Activated CD4-positive, alpha-beta T cell treated with anti-CD3 and anti-CD28 coated beads, Interleukin-2, amount 10 ng/mL, durations not matched to agents 7 days and 5 days (primary cell): ENCODE data around the gene WWC2. TPM values are rescaled to one million over a fixed set of nuclear protein-coding genes. Genes with fewer than 3 reads are reported as not detected.

Experiments
- CTCF ChIA-PET: fragments of 350-600 bp; sonication (Branson Sonifier 250); formaldehyde crosslinking; loops from one replicate; lab custom pipeline; 2021; ENCODE audit warnings: antibody characterized with exemption; lab: Charles Lee
- POLR2A ChIA-PET: fragments of 350-600 bp; sonication (Branson Sonifier 250); formaldehyde crosslinking; loops from one replicate; lab custom pipeline; 2021; ENCODE audit warnings: antibody characterized with exemption; lab: Charles Lee
- DNase-seq: peaks from one replicate; pipeline ENCODE4 v3.0.0-alpha.2; 2020
- H3K27ac Mint-ChIP-seq: one replicate; pipeline ENCODE4 v1.8.0; 2021; ENCODE audit warnings: mild to moderate bottlenecking, moderate library complexity, mixed read lengths
- H3K27me3 Mint-ChIP-seq: one replicate; pipeline ENCODE4 v1.8.0; 2021; ENCODE audit warnings: mixed read lengths
- H3K36me3 Mint-ChIP-seq: one replicate; pipeline ENCODE4 v1.8.0; 2021; ENCODE audit warnings: low read depth, mixed read lengths
- H3K4me1 Mint-ChIP-seq: one replicate; pipeline ENCODE4 v1.8.0; 2021; ENCODE audit warnings: mixed read lengths
- H3K4me3 Mint-ChIP-seq: one replicate; pipeline ENCODE4 v1.8.0; 2021; ENCODE audit warnings: mild to moderate bottlenecking, moderate library complexity, mixed read lengths
- H3K9me3 Mint-ChIP-seq: one replicate; pipeline ENCODE4 v1.8.0; 2021; ENCODE audit warnings: mixed read lengths
- total RNA-seq, 2 experiments: library from RNA; stranded (reverse); gene quantifications; one replicate each; pipeline ENCODE4 v1.2.3, GENCODE V29; 2021

WWC2 gene
- total RNA-seq, 2 experiments from 2014 or later: 0.25 to 0.52 TPM

GRCh38 chr4:183344523-183345255 lies 245.6 kb downstream of the WWC2 start:
- Mint-ChIP-seq H3K4me1 (peaks cover 12% of the 10 kb centered on the region), H3K27ac (no peak overlapping the region), H3K36me3 (no peaks in the 10 kb centered on the region), H3K9me3 (no peaks in the 10 kb centered on the region), H3K4me3 (no peak overlapping the region), H3K27me3 (peaks cover 20% of the 10 kb centered on the region)
- ChIA-PET CTCF (no interaction called here), POLR2A (no interaction called here)
- DNase-seq: no peak

- POLR2A ChIA-PET: no interaction called here
- Mint-ChIP-seq H3K4me1 (peaks cover 12% of the 10 kb centered on the region), H3K36me3 (no peaks in the 10 kb centered on the region), H3K27me3 (peaks cover 18% of the 10 kb centered on the region), H3K27ac (no peak overlapping the region), H3K4me3 (no peak overlapping the region), H3K9me3 (no peaks in the 10 kb centered on the region)
- CTCF ChIA-PET: no interaction called here
- no peak for DNase-seq
These were observed 246.2 kb downstream of the WWC2 start for GRCh38 chr4:183345261-183345660.

- peaks cover 14% of the 10 kb centered on the region for H3K27me3 Mint-ChIP-seq
- H3K36me3 Mint-ChIP-seq: no peaks in the 10 kb centered on the region
- DNase-seq: no peak
- ChIA-PET CTCF (interaction anchor here (1.1 kb wide), 1 partner anchor 16 kb away, joined by 3 read pairs; no protein-coding TSS in a partner anchor), POLR2A (no interaction called here)
- H3K4me1 Mint-ChIP-seq: peaks cover 12% of the 10 kb centered on the region
- H3K9me3 Mint-ChIP-seq: no peaks in the 10 kb centered on the region
- no peak overlapping the region for H3K27ac Mint-ChIP-seq
- no peak overlapping the region for H3K4me3 Mint-ChIP-seq
These were observed 248.1 kb downstream of the WWC2 start for GRCh38 chr4:183347146-183347545.

GRCh38 chr4:183347566-183347965 lies 248.5 kb downstream of the WWC2 start:
- CTCF ChIA-PET: interaction anchor here (1.1 kb wide), 1 partner anchor 16 kb away, joined by 3 read pairs; no protein-coding TSS in a partner anchor
- no peak for DNase-seq
- POLR2A ChIA-PET: no interaction called here
- no peaks in the 10 kb centered on the region for H3K9me3 Mint-ChIP-seq
- H3K4me1 Mint-ChIP-seq: peaks cover 12% of the 10 kb centered on the region
- H3K36me3 Mint-ChIP-seq: no peaks in the 10 kb centered on the region
- no peak overlapping the region for H3K4me3 Mint-ChIP-seq
- H3K27me3 Mint-ChIP-seq: peaks cover 12% of the 10 kb centered on the region
- H3K27ac Mint-ChIP-seq: no peak overlapping the region

GRCh38 chr4:183348136-183348535 lies 249.1 kb downstream of the WWC2 start:
- Mint-ChIP-seq H3K4me3 (no peak overlapping the region), H3K27ac (no peak overlapping the region), H3K4me1 (peaks cover 12% of the 10 kb centered on the region), H3K27me3 (peaks cover 10% of the 10 kb centered on the region), H3K9me3 (no peaks in the 10 kb centered on the region), H3K36me3 (no peaks in the 10 kb centered on the region)
- POLR2A ChIA-PET: no interaction called here
- DNase-seq: no peak
- CTCF ChIA-PET: no interaction called here

GRCh38 chr4:183348706-183349659 lies 249.9 kb downstream of the WWC2 start:
- no peak overlapping the region for H3K4me3 Mint-ChIP-seq
- POLR2A ChIA-PET: no interaction called here
- H3K27me3 Mint-ChIP-seq: peaks cover 8% of the 10 kb centered on the region
- H3K4me1 Mint-ChIP-seq: peaks cover 12% of the 10 kb centered on the region
- CTCF ChIA-PET: no interaction called here
- peak; percentile 22 for DNase-seq
- no peaks in the 10 kb centered on the region for H3K9me3 Mint-ChIP-seq
- no peaks in the 10 kb centered on the region for H3K36me3 Mint-ChIP-seq
- H3K27ac Mint-ChIP-seq: no peak overlapping the region

- CTCF ChIA-PET: no interaction called here
- POLR2A ChIA-PET: no interaction called here
- H3K27me3 Mint-ChIP-seq: peaks cover 3% of the 10 kb centered on the region
- peaks cover 12% of the 10 kb centered on the region for H3K4me1 Mint-ChIP-seq
- no peaks in the 10 kb centered on the region for H3K9me3 Mint-ChIP-seq
- no peak overlapping the region for H3K27ac Mint-ChIP-seq
- no peak for DNase-seq
- H3K36me3 Mint-ChIP-seq: no peaks in the 10 kb centered on the region
- no peak overlapping the region for H3K4me3 Mint-ChIP-seq
These were observed 250.6 kb downstream of the WWC2 start for GRCh38 chr4:183349673-183350072.

- no peaks in the 10 kb centered on the region for H3K36me3 Mint-ChIP-seq
- peaks cover 3% of the 10 kb centered on the region for H3K27me3 Mint-ChIP-seq
- ChIA-PET POLR2A (no interaction called here), CTCF (interaction anchor here (0.6 kb wide), 1 partner anchor 1298 kb away, joined by 4 read pairs; no protein-coding TSS in a partner anchor)
- no peak for DNase-seq
- no peaks in the 10 kb centered on the region for H3K9me3 Mint-ChIP-seq
- H3K27ac Mint-ChIP-seq: no peak overlapping the region
- H3K4me1 Mint-ChIP-seq: peaks cover 12% of the 10 kb centered on the region
- no peak overlapping the region for H3K4me3 Mint-ChIP-seq
These were observed 251.4 kb downstream of the WWC2 start for GRCh38 chr4:183350317-183351071.

- H3K9me3 Mint-ChIP-seq: no peaks in the 10 kb centered on the region
- peaks cover 3% of the 10 kb centered on the region for H3K27me3 Mint-ChIP-seq
- no peaks in the 10 kb centered on the region for H3K36me3 Mint-ChIP-seq
- H3K4me3 Mint-ChIP-seq: no peak overlapping the region
- ChIA-PET POLR2A (no interaction called here), CTCF (no interaction called here)
- DNase-seq: no peak
- H3K4me1 Mint-ChIP-seq: peaks cover 12% of the 10 kb centered on the region
- no peak overlapping the region for H3K27ac Mint-ChIP-seq
These were observed 253.5 kb downstream of the WWC2 start for GRCh38 chr4:183352546-183352945.

- Mint-ChIP-seq H3K27me3 (peaks cover 3% of the 10 kb centered on the region), H3K9me3 (no peaks in the 10 kb centered on the region), H3K4me1 (peaks cover 9% of the 10 kb centered on the region), H3K4me3 (no peak overlapping the region), H3K27ac (no peak overlapping the region), H3K36me3 (no peaks in the 10 kb centered on the region)
- no peak for DNase-seq
- ChIA-PET CTCF (no interaction called here), POLR2A (no interaction called here)
These were observed 254.5 kb downstream of the WWC2 start for GRCh38 chr4:183353557-183353956.

GRCh38 chr4:183354219-183354618 lies 255.2 kb downstream of the WWC2 start:
- CTCF ChIA-PET: no interaction called here
- H3K27me3 Mint-ChIP-seq: peaks cover 3% of the 10 kb centered on the region
- no peak overlapping the region for H3K27ac Mint-ChIP-seq
- no peaks in the 10 kb centered on the region for H3K36me3 Mint-ChIP-seq
- no peak overlapping the region for H3K4me3 Mint-ChIP-seq
- peaks cover 3% of the 10 kb centered on the region for H3K4me1 Mint-ChIP-seq
- POLR2A ChIA-PET: no interaction called here
- no peaks in the 10 kb centered on the region for H3K9me3 Mint-ChIP-seq
- DNase-seq: no peak

- CTCF ChIA-PET: no interaction called here
- Mint-ChIP-seq H3K27ac (no peak overlapping the region), H3K4me3 (no peak overlapping the region), H3K9me3 (no peaks in the 10 kb centered on the region), H3K27me3 (peaks cover 3% of the 10 kb centered on the region), H3K4me1 (no peaks in the 10 kb centered on the region), H3K36me3 (no peaks in the 10 kb centered on the region)
- POLR2A ChIA-PET: no interaction called here
- no peak for DNase-seq
These were observed 256.3 kb downstream of the WWC2 start for GRCh38 chr4:183355405-183355804.
